Anterior cingulate cortex (tissue), 58 donors: ENCODE data around the gene PDE6H.
A peak's percentile ranks its signal among the peaks of the same experiment; 100 is the strongest.

Source experiments
- DNase-seq, 58 donors: peaks; one replicate each; lab custom pipeline; 2025; lab: John Stamatoyannopoulos, UW

PDE6H gene

DNA sequence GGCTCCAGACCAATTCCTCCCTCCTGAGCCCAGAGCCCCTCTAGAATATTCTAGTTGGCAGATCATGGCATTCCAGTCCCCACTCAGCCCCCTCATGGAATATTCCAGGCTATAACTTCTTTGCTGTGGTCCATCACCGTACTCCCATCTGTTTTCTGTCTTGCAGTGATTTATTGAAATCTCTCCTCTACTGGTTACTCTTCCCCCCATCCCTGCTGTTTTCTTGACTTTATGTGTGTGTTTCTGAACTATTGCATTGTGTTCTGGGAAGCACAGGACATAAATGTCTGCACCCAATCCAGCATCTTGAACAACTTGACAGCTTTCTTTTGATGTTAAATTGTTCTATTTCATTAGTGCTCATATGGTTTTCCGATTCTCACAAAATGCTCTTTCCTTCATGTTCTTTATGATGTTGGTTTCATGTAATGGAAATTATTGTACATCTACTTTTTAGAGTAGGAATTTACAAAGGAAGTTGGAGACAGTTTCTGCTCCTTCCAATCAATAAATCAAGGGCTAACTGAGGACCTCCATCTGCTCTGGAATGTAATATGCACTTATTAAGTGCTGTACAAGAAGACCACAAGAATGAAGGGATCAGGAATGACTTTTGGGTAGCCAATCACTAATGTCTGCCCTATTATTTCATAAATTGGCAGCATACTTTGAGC lies 26.3 kb downstream of the PDE6H start:
- no peak for DNase-seq

- peak in 1 of 58 donors; percentile 12 for DNase-seq
These were observed 27.0 kb downstream of the PDE6H start for GRCh38 chr12:14999695-15000365.

DNA sequence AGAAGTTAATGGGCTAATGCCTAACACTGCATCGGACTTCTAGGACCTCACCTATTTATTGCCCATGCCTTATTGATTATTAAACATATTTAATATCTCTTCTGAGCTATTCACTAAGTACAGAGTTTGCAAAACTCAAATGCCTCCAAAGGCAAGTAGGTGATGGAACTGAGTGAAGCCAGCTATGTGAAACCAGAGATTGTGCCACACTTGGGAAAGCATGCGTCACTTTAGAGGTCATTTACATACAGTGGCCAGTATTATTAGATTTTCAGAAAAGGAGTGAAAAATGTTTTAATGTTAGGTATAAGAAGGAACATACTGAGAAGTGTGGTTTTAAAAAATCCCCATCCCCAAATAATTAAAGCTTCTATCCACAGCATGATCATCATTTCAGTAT lies 27.7 kb downstream of the PDE6H start:
- no peak for DNase-seq

DNA sequence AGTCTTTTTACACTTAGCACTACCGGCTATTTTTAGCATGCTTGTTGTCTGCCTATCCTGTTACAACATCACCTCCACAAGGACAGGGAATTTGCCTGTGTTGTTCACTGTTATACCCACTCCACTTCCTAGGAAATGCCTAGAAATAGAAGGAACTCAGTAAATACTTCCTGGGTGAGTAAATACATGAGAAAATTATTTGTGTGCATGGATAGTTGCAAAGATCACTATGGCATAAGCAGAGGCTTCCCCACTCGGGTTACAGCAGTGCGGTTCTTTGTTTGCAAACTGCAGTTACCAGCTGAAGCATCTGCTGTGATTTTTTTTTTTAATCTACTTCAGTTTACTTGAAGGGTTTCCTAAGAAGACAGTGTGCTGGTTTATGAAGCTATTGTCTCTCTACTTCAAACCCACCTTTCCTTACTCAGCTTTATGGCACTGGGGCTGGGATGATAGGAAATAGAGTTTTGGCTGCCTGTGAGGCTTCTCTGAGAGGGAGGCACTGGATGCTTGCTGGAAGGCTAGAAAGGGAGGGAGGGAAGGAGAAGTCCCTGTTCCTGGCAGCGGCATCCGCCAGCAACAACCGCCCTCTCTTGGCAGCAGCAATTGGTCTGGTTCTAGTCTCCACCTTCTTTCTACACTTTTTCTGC lies 29.0 kb downstream of the PDE6H start:
- DNase-seq = peak in 44 of 58 donors; percentile 3 to 62 (median 23)

DNA sequence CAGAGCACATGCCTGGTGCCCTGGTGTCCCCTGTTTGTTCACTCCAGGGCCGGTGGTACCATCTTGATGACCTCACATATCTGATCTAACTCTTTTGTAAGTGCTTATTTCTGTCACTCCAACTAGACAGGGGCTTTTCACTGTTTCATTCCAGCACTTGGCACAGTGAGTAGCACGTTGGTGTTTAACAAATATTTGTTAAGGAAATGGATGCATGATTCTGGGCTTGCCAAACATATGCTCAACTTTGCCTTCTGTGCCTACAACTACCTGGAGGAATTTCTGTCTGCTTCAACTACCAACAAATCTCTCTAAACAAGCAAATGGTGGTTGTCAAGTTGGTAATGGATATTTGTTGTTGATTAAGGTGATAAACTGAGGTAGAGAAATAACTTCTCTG lies 31.6 kb downstream of the PDE6H start:
- no peak for DNase-seq

- DNase-seq = no peak
These were observed 32.2 kb downstream of the PDE6H start for GRCh38 chr12:15005064-15005463.

DNA sequence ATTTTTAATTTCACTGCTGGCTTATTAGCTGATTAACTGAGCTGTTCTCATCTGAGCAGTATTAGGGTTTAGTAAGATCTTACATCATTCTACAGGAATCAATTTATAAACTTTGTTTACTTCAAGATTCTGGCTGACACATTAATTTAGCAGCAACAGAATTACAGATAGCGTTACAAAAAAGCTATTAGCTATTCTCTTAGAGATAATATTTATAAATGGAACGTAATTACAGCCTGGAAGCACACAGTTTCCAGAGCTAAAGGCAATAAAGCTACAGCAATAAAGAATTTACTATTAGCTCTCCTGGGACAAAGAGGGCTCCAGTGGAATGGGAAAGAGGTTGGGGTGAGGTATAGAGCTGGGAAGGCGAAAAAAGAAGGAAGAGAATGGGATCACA lies 34.7 kb downstream of the PDE6H start:
- DNase-seq = no peak

- DNase-seq = no peak
These were observed 38.3 kb downstream of the PDE6H start for GRCh38 chr12:15011162-15011561.

- DNase-seq = no peak
These were observed 40.9 kb downstream of the PDE6H start for GRCh38 chr12:15013634-15014179.

DNA sequence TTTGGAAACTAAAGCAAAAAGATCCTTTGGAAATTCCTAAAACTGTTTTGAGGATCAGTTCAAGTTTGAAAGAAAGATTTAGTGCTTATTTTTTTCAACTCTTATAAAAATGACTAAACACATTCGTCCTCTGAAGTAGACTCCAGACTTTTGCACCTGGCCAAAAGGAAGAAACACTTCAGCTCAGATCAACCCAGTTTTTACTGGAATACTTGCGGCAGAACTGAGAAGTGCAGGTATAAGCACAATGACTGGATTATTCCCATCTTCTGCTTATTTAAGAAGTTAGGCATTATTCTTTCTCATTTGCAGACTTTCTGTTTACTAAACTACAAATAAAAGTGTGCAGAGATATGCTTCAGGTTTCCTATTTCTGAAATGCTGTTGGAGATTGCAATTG lies 41.9 kb downstream of the PDE6H start:
- DNase-seq = no peak

- DNase-seq = no peak
These were observed 42.3 kb downstream of the PDE6H start for GRCh38 chr12:15015121-15015520.

GRCh38 chr12:15020156-15020555 lies 47.3 kb downstream of the PDE6H start:
- DNase-seq = no peak
